ENCODE data around the gene RANBP1.
A peak's percentile ranks its signal among the peaks of the same experiment; 100 is the strongest.

The RANBP1 gene

GRCh38 chr22:20138868-20139267 lies 23.0 kb downstream of the RANBP1 start:
- DNase-seq = no peak

DNA sequence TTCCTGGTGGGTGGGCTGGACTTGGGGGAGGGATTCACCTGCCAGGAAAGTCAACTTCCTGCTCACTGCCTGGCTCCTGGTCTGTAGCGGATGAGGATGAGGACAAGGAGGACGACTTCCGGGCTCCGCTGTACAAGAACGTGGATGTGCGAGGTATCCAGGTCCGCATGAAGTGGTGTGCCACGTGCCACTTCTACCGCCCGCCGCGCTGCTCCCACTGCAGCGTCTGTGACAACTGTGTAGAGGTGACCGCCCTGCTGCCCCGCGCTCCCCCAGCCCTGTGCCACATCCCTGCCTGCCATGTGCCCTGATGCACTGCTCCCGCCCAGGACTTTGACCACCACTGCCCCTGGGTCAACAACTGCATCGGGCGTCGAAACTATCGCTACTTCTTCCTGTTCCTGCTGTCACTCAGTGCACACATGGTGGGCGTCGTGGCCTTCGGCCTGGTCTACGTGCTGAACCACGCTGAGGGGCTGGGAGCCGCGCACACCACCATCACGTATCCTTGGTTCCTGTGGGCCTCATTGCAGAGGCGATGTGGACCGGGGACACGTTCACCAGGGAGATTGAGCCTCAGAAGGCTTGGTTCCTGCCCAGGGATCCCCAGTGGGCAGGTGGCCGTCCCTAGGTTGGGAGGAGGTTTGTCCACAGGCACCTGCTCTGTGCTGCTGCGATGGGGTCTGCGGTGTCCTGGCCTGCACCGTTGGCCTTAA lies 23.6 kb downstream of the RANBP1 start:
- no peak for DNase-seq

GRCh38 chr22:20140107-20140445 lies 24.2 kb downstream of the RANBP1 start:
- no peak for DNase-seq

- no peak for DNase-seq
These were observed 24.6 kb downstream of the RANBP1 start for GRCh38 chr22:20140521-20140964.

- DNase-seq = no peak
These were observed 25.5 kb downstream of the RANBP1 start for GRCh38 chr22:20141186-20142077.

DNA sequence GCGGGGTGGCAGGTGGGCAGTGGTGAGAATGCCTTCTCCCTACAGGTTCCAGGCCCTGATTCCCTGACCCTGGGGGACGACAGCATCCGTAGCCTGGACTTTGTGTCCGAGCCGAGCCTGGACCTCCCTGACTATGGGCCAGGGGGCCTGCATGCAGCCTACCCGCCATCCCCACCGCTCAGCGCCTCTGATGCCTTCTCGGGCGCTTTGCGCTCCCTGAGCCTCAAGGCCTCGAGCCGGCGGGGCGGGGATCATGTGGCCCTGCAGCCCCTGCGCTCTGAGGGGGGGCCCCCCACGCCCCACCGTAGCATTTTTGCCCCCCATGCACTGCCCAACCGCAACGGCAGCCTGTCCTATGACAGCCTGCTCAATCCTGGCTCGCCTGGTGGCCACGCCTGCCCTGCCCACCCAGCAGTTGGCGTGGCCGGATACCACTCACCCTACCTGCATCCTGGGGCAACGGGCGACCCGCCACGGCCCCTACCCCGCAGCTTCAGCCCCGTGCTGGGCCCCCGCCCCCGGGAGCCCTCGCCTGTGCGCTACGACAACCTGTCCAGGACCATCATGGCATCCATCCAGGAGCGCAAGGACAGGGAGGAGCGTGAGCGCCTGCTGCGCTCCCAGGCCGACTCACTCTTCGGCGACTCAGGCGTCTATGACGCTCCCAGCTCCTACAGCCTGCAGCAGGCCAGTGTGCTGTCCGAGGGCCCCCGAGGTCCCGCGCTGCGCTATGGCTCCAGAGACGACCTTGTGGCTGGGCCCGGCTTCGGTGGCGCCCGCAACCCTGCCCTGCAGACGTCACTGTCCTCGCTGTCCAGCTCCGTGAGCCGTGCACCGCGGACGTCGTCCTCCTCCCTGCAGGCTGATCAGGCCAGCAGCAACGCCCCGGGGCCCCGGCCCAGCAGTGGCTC lies 27.1 kb downstream of the RANBP1 start:
- DNase-seq = no peak

GRCh38 chr22:20143883-20144665 lies 28.2 kb downstream of the RANBP1 start:
- peak in 1 of 2 donors; percentile 21 for DNase-seq

DNA sequence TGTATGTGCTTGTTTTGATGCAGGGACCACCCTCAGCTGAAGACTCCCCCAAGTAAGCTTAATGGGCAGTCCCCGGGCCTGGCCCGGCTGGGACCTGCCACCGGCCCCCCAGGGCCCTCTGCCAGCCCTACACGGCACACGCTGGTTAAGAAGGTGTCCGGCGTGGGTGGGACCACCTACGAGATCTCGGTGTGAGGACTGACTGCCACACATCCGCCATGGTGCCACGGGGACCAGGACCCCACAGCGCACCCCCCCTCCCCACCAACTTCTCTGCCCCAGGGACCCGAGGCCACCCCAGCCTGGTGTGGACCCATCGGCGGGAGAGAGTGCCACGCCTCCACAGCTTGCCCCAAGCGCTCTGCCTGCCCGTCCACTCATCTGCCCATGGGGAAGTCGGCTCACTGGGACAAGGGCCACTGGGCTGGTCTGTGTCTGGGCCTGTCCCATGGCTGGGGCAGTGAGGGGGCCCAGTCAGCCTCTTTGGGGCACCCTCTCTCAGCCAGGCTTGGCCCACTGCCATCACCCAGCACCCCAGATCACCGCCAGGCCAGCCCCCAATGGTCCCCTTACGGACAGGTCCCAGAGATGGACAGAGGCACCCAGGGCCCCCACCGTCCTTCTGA lies 29.4 kb downstream of the RANBP1 start:
- no peak for DNase-seq

DNA sequence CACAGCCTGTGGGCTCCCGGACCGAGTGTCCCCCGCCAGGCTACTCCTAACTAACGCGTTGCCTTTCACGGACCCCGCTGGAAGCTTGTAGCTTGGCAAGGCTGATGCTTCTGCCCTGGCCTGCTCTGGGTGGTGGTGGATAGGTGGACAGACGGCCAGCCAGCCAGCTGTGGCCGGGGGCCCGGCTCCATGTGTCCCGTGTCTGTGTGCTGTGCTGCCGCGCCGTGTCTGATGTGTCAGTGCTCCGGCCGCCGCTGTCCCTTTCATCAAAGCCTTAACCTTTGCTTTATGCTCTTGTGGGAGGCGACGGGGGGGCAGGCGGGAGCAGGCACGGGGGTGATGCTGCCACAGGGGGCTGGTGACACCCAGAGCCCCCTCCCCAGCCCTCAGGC lies 29.9 kb downstream of the RANBP1 start:
- DNase-seq = no peak

GRCh38 chr22:20146777-20147176 lies 30.9 kb downstream of the RANBP1 start:
- no peak for DNase-seq

DNA sequence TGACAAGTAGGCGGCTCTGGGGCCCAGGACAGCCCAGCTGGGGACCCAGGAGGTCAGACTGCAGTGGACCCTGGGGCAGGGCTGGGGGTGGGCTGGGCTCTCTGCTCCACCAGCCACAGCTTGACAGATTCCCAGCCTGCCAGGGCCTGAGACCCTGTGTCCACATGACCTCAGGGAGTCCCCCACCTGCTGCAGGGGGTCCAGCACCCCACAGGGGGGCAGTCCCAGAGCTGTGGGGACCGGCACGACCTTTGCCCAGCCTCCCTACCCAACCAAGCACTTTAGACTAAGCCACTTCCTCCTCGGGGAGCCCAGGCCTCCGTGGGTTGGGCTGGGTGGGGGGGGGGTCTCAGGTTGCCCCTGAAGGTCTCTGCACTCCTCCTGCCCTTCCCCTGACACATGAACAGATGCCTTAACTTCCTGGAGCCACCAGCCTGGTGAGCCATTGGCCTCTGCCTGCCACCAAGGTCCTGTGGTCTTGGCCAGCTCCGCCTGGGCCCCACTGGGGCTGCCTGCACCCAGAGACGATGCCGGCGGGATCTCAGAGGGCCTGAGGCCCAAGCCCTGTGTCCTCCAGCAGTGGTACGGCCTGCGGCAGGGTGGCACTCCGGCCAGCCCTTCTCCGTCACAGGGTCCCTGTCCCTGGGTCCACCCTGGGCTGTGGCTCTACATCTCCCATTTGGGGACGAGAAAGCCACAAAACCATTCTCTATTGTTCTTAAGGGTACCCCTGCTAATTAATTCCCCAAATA lies 31.5 kb downstream of the RANBP1 start:
- DNase-seq = no peak

- DNase-seq = no peak
These were observed 32.5 kb downstream of the RANBP1 start for GRCh38 chr22:20148414-20148813.

- DNase-seq = no peak
These were observed 33.6 kb downstream of the RANBP1 start for GRCh38 chr22:20149257-20150250.

- no peak for DNase-seq
These were observed 34.7 kb downstream of the RANBP1 start, which contains the start of gene CCDC188 for GRCh38 chr22:20150381-20151275. TSS of gene CCDC188 (minus strand) at chr22:20151055. CDS start at chr22:20150986, 69 bp downstream.

DNA sequence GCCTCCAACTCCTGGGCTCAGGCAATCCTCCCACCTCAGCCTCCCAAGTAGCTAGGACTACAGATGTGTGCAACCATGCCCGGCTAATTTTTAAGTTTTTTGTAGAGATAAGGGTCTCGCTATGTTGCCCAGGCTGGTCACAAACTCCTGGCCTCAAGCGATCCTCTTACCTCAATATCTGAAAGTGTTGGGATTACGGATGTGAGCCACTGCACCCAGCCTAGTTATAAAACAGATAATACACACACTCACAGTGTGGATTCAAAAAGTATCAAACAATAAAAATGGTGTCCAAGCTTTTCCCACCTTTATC lies 35.3 kb downstream of the RANBP1 start:
- no peak for DNase-seq

DNA sequence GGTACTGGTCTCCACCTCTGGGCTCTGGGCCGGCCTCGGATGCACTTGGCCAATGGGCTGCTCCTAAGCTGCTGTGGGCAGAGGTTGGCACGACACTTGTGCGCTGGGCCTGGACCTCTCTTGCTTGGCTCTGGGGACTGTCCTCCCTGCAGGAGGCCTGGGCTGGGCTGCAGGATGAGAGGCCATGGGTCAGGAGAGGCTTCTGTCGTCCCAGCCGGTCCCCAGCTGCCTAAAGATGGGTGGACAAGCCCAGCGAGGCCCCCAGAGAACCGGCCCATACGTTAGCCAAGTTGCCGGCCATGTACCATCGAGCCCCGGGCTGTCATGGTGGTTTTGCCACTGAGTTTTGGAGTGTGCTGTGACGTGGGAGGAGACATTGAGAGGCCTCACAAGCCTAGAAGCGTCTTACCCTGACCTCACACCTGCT lies 36.6 kb downstream of the RANBP1 start:
- DNase-seq = no peak

GRCh38 chr22:20153945-20154344 lies 38.0 kb downstream of the RANBP1 start:
- no peak for DNase-seq

DNA sequence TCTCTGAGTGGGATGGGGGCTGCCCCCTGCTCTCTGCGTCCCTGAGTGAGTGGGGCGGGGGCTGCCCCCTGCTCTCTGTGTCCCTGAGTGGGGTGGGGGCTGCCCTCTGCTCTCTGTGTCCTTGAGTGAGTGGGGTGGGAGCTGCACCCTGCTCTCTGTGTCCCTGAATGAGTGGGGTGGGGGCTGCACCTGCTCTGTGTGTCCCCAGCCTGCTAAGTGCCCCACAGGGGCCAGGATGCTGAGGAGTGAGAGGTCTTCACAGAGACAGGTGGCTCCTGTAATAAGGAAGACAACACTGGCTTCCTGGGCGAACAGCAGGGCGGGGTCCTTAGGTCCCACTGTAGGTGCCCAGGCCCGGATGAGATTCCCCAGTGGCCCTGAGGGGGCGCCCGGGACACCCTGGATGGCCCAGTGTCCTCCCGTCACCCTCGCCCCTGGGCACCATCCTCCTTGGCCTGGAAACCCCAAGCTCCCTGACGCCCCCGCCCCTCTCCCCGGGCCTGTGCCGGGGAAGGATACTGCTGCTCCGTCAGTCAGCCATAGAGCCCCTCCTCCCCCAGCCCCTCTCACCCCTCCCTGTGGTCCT lies 38.8 kb downstream of the RANBP1 start:
- DNase-seq = no peak
